ENCODE measurements around the gene RERG. TPM values are rescaled to one million over a fixed set of nuclear protein-coding genes. Genes with fewer than 3 reads are reported as not detected.

The RERG gene, protein sequence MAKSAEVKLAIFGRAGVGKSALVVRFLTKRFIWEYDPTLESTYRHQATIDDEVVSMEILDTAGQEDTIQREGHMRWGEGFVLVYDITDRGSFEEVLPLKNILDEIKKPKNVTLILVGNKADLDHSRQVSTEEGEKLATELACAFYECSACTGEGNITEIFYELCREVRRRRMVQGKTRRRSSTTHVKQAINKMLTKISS
- polyA plus RNA-seq (2011; rRNA removed) (0.44 and 0.48 TPM in 2 replicates), polyA plus RNA-seq (2017; fragmentation: RNase III; extraction: RNeasy Plus Mini Kit Qiagen cat#74134 plus additional on column Dnase treatment) (0.46 to 0.79 TPM (median 0.66 TPM) in 3 replicates), polyA minus RNA-seq (2011; rRNA and poly(A)+ RNA removed) (1.5 TPM in 1 of 2 replicates, not detected in the other)
- polyA plus RNA-seq (2012; cell fraction: cytosol; rRNA removed): 0.05 and 0.09 TPM in 2 replicates
- polyA plus RNA-seq (2012; cell fraction: nucleus; rRNA removed): 0.04 TPM in 1 of 2 replicates, not detected in the other

DNA sequence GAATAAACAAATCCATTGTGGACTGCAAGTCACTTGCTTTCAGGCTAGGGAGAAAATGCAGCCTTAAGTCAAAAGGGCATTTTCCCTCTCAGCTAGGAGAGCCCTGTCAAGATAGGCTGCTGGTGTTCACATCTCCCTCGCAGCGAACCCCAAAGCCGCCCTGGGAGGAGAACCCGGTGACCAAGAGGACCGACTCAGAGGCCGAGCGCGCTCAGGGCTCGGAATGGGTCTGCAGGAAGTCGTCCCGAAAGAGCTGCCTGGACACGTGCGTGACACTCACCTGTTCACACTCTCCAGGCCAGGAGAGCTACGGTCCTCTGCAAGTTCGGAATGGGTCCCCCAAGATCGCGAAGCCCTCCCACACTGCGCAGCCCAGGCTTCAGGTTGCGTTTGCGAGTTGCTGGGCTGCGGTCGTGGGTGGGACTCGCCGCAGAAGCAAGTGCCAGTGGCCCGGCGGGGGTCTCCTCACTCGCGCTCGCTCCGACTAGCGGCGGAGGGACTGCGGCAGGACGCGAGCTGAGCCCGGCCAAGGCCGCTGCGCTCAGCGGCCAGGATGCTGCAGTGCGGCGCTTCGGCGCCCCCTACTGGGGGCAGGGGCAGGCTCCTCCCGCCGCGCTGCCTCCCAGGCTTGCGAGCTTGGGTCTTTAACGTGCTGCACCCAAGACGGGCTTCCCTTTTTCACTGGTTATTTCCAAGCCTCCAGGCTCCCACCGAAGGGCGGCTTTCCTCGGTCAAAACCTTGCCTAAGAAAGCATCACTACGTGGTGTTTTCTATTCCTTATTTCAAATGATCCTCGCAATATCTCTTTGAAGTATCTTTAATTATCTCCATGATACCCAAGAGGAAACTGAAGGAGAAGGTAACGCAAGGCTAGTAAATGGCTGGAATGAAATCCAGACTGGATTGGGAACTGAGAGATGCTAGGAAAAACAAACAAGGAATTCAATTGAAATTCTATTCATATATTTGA lies at the start of gene RERG:
RERG (minus strand) TSS at position 503 of the 971 bp plus-strand sequence. CDS start 3,928 bp downstream, outside the sequence.
- Histone ChIP-seq H3K9me3 (no peaks in the 10 kb centered on the region), H3K4me3 (peak within 1 kb of the TSS; percentile 47), H3K4me1 (0 out of 3 replicates have a peak, but pooled peaks cover 6% of the 10 kb centered on the region), H3K27ac (peak within 1 kb of the TSS; percentile 60 to 71), H3K4me2 (peak within 1 kb of the TSS; percentile 96)
- ATAC-seq: peak; percentile 100
- no peak for FAIRE-seq
- DNase-seq (ENCODE audit: low read depth in 1 of 2, low spot score in 1 of 2): peak; percentile 57 to 78
- TF ChIP-seq SMC3 (IDR thresholded peaks at IDR 0.05): peak; percentile 99
- peak; percentile 87 to 98 for TF ChIP-seq RAD21 (conservative IDR thresholded peaks at IDR 0.05 in 1 of 2, IDR thresholded peaks at IDR 0.05 in 1 of 2)
- no peak for TF ChIP-seq KDM1A (IDR thresholded peaks at IDR 0.05; ENCODE audit: low read depth)
- TF ChIP-seq, protein P1, sequence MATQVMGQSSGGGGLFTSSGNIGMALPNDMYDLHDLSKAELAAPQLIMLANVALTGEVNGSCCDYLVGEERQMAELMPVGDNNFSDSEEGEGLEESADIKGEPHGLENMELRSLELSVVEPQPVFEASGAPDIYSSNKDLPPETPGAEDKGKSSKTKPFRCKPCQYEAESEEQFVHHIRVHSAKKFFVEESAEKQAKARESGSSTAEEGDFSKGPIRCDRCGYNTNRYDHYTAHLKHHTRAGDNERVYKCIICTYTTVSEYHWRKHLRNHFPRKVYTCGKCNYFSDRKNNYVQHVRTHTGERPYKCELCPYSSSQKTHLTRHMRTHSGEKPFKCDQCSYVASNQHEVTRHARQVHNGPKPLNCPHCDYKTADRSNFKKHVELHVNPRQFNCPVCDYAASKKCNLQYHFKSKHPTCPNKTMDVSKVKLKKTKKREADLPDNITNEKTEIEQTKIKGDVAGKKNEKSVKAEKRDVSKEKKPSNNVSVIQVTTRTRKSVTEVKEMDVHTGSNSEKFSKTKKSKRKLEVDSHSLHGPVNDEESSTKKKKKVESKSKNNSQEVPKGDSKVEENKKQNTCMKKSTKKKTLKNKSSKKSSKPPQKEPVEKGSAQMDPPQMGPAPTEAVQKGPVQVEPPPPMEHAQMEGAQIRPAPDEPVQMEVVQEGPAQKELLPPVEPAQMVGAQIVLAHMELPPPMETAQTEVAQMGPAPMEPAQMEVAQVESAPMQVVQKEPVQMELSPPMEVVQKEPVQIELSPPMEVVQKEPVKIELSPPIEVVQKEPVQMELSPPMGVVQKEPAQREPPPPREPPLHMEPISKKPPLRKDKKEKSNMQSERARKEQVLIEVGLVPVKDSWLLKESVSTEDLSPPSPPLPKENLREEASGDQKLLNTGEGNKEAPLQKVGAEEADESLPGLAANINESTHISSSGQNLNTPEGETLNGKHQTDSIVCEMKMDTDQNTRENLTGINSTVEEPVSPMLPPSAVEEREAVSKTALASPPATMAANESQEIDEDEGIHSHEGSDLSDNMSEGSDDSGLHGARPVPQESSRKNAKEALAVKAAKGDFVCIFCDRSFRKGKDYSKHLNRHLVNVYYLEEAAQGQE (IDR thresholded peaks at IDR 0.05): no peak
- TF ChIP-seq E2F6 (IDR thresholded peaks at IDR 0.05; ENCODE audit: borderline replicate concordance, low read depth): peak; percentile 39; the same call in 1 of the 2 replicates
- no peak for TF ChIP-seq CHD2 (IDR thresholded peaks at IDR 0.05; ENCODE audit: low read length, partially characterized antibody)
- no peak for TF ChIP-seq RFX5 (IDR thresholded peaks at IDR 0.05)
- no peak; the same call in 1 of the 2 replicates for TF ChIP-seq RNF2 (IDR thresholded peaks at IDR 0.05; ENCODE audit: borderline replicate concordance, low read depth)
- 0 out of 5 replicates have a peak, but pooled peaks of 1 of the 2 experiments have one; percentile 18 for TF ChIP-seq JUN (IDR thresholded peaks at IDR 0.05)
- 0 out of 2 replicates have a peak, but pooled peaks have one; percentile 21 for TF ChIP-seq MYC (IDR thresholded peaks at IDR 0.05; ENCODE audit: borderline replicate concordance, low read length)
- TF ChIP-seq CTCF (IDR thresholded peaks at IDR 0.05): peak; percentile 96
- TF ChIP-seq, protein P2, sequence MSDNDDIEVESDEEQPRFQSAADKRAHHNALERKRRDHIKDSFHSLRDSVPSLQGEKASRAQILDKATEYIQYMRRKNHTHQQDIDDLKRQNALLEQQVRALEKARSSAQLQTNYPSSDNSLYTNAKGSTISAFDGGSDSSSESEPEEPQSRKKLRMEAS (IDR thresholded peaks at IDR 0.05): 0 out of 2 replicates have a peak, but pooled peaks have one; percentile 27
- POLR2A ChIA-PET: interaction anchor here (2.3 kb wide), 1 partner anchor 450 kb away, joined by 5 read pairs; a partner anchor contains a TSS
- WGBS (ENCODE audit: missing lambda C conversion rate): 27% methylated on average over 25 of the region's 55 CpGs
- CTCF ChIA-PET: interaction anchor here (0.6 to 7.0 kb wide), 72 partner anchors 8 to 1031 kb away, joined by 3 to 141 read pairs (median 4); partner anchors contain the start of genes ART4, C12orf60 and WBP11

GRCh38 chr12:15270591-15270990 lies 49.4 kb upstream of the RERG start:
- Histone ChIP-seq H3K4me1 (peaks cover 15% of the 10 kb centered on the region; the same call in 2 of the 3 replicates), H3K27ac (no peak overlapping the region), H3K4me3 (no peak overlapping the region), H3K9me3 (no peaks in the 10 kb centered on the region), H3K4me2 (no peak overlapping the region)
- TF ChIP-seq ZSCAN20 (CRISPR knock-in tag; IDR thresholded peaks at IDR 0.05) (no peak), JUNB (IDR thresholded peaks at IDR 0.05) (no peak), SREBF2 (IDR thresholded peaks at IDR 0.05) (no peak), TFCP2L1 (CRISPR knock-in tag; IDR thresholded peaks at IDR 0.05) (no peak), PBX3 (IDR thresholded peaks at IDR 0.05) (no peak), EP300 (IDR thresholded peaks at IDR 0.05) (no peak), E2F6 (IDR thresholded peaks at IDR 0.05; ENCODE audit: borderline replicate concordance, low read depth) (no peak), ZNF302 (CRISPR knock-in tag; IDR thresholded peaks at IDR 0.05) (no peak)
- TF ChIP-seq, protein P3, sequence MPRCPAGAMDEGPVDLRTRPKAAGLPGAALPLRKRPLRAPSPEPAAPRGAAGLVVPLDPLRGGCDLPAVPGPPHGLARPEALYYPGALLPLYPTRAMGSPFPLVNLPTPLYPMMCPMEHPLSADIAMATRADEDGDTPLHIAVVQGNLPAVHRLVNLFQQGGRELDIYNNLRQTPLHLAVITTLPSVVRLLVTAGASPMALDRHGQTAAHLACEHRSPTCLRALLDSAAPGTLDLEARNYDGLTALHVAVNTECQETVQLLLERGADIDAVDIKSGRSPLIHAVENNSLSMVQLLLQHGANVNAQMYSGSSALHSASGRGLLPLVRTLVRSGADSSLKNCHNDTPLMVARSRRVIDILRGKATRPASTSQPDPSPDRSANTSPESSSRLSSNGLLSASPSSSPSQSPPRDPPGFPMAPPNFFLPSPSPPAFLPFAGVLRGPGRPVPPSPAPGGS (IDR thresholded peaks at IDR 0.05): no peak
- FAIRE-seq: no peak
- POLR2A ChIA-PET: no interaction called here
- CTCF ChIA-PET: interaction anchor here (1.8 to 1.9 kb wide), 3 partner anchors 10 to 547 kb away, joined by 5 to 12 read pairs (median 7); partner anchors contain the start of gene RERG
- no peak for DNase-seq (ENCODE audit: low read depth in 1 of 2, low spot score in 1 of 2)
- 19% methylated on average over 4 of the region's 4 CpGs for WGBS (ENCODE audit: missing lambda C conversion rate)
- ATAC-seq: no peak

Data from A549 (cell line).